HUES48 (cell line): ENCODE data around the gene TMEM158.

ENCODE experiments used
- H3K27ac ChIP-seq: one replicate; pipeline ENCODE4 v1.7.0; 2013; ENCODE audit warnings: low read depth, low read length, inconsistent platforms
- H3K27me3 ChIP-seq: 2 replicates; pipeline ENCODE4 v1.6.1; 2013; ENCODE audit warnings: mild to moderate bottlenecking, low read length; ENCODE audit not compliant: control insufficient read depth, insufficient read depth
- H3K36me3 ChIP-seq: 2 replicates; pipeline ENCODE4 v1.6.1; 2013; ENCODE audit warnings: low read length; ENCODE audit not compliant: control insufficient read depth, insufficient read depth
- H3K4me1 ChIP-seq: 2 replicates; pipeline ENCODE4 v1.6.1; 2013; ENCODE audit warnings: mild to moderate bottlenecking, low read length; ENCODE audit not compliant: control insufficient read depth, insufficient read depth
- H3K4me3 ChIP-seq: 2 replicates; pipeline ENCODE4 v1.5.1; 2013; ENCODE audit warnings: mild to moderate bottlenecking, low read depth, low read length
- H3K9ac ChIP-seq: 2 replicates; pipeline ENCODE4 v1.6.1; 2013; ENCODE audit warnings: mild to moderate bottlenecking, low read depth, low read length, moderate library complexity
- H3K9me3 ChIP-seq: 2 replicates; pipeline ENCODE4 v1.6.1; 2013; ENCODE audit warnings: low read length; ENCODE audit not compliant: control insufficient read depth, insufficient read depth

Gene TMEM158

DNA sequence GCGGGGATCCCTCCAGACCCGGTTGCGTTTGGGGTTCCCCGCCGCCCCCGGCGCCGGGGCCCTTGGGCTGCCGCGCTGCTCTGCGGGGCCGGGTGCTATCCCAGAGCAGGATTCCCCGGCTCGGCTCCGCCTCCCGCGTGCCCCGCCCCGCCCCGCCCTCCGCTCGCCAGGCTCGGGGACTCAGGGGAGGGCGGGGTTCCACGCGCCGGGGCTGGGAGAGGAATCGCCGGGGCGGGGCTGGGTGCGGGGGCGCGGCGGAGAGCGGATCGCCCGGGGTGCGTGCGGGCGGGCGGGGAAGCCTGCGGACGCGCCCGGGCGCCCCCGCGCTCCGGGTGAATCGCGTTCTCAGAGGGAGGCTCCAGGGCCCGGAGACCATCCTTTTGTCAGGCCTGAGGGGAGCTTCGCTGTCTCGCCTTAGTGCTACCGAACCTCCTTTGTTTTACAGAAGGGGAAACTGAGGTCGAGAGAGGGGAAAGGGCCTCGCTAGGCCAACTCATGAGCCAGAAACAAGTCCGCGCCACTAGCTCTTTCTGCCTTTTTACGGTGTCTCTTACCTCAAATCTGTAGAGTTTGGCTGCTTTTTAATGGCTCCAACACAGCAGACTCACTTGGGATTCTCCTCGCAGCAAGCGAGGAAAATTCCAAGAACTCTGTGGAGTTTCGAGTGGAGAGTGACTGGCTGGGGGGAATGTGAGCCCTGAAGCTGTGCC, at the start of gene TMEM158:
TSS of gene TMEM158 (minus strand) at position 82 of the 710 bp plus-strand sequence. CDS start 260 bp downstream, outside the sequence.
- peaks cover 18% of the 10 kb centered on the region for H3K4me1 ChIP-seq
- 0 out of 2 replicates have a peak within 1 kb of the TSS, but pooled peaks have one; percentile 7 for H3K9ac ChIP-seq
- H3K36me3 ChIP-seq, result 0 out of 2 replicates have a peak, but pooled peaks cover 2% of the 10 kb centered on the region
- peak within 1 kb of the TSS; percentile 81 for H3K4me3 ChIP-seq
- H3K27me3 ChIP-seq, result peaks cover 16% of the 10 kb centered on the region
- peak within 1 kb of the TSS; percentile 36 for H3K27ac ChIP-seq
- H3K9me3 ChIP-seq, result no peaks in the 10 kb centered on the region

DNA sequence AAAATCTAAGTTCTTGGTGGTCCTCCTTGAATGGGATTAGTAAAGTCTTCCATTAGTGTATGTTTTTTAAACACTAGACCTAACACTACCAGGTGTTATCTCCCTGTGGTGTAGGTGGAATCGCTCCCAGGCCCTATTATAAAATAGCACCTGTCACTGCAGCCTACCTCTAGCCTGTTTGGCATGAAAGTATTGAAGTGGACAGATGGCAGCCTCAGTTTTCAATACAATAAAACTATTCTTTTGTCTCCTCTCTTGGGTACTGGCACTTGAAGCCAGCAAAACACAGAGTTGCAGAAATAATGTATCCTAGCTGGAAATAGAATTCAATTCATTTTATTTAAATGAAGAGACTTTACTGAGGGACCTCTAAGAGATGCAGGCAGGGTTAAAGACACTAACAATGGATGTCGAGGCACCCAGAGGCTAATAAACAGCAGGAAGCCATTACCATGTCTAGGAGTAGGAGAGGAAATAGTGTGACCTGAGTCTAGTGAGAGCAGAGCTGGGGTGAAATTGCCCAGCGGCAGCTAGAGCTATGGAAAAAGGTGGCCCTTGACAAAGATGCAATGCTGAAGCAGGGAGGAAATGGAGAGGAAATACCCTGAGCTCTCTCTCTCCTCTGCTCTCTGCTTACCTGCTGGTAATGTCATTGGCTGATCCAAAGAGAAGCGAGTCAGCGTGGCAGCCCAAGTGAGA, 49.1 kb upstream of the TMEM158 start:
- Histone ChIP-seq H3K9ac (no peak overlapping the region), H3K36me3 (no peaks in the 10 kb centered on the region), H3K27me3 (no peaks in the 10 kb centered on the region; the same call in 1 of the 2 replicates), H3K4me1 (peaks cover 18% of the 10 kb centered on the region), H3K27ac (no peak overlapping the region), H3K9me3 (0 out of 2 replicates have a peak, but pooled peaks cover 3% of the 10 kb centered on the region), H3K4me3 (no peak overlapping the region)

DNA sequence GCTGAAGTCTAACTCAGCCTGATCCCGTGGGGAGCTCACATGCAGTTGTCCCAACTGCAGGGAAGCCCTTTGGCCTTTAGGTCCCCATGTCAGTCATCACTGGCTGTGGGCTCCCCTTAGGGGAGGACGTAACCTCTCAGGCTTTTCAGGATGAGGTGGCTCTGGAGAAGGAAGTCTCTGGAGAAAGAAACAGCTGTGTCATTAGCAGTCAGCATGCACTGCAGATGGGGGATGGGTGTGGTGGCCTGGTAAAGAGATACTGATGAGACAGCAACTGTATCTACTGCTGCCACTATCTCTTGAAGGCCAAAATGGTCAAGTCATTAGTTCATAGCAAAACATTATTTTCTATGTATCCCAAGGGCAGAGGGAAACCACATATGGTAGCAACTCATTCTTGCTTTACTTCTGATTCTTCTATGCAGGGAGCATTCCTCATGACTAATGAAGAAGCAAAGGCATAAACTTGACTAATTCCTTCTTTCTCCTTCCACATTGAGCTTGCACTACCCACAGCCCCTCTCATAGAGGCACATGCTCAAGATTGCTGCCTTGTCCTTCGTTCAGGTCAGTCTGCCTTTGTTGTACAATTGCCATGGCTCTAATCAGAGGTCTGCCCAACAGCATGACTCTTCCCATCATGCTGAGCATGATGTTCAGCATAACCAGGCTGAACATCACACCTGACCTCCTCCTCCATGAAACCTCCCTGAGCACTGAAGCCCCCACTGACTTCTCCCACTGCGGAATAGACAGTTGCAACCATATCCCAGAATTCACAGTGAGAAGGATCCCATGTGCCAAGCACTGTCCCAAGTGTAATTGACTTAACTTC, 47.8 kb upstream of the TMEM158 start:
- Histone ChIP-seq H3K36me3 (no peaks in the 10 kb centered on the region), H3K27me3 (no peaks in the 10 kb centered on the region; the same call in 1 of the 2 replicates), H3K4me1 (peaks cover 18% of the 10 kb centered on the region), H3K4me3 (no peak overlapping the region), H3K27ac (no peak overlapping the region), H3K9ac (no peak overlapping the region), H3K9me3 (0 out of 2 replicates have a peak, but pooled peaks cover 3% of the 10 kb centered on the region)

- Histone ChIP-seq H3K36me3 (no peaks in the 10 kb centered on the region), H3K4me3 (no peak overlapping the region), H3K9ac (no peak overlapping the region), H3K4me1 (peaks cover 21% of the 10 kb centered on the region), H3K27ac (no peak overlapping the region), H3K27me3 (no peaks in the 10 kb centered on the region; the same call in 1 of the 2 replicates), H3K9me3 (0 out of 2 replicates have a peak, but pooled peaks cover 2% of the 10 kb centered on the region)
Observed at GRCh38 chr3:45272828-45273470, 46.9 kb upstream of the TMEM158 start.

GRCh38 chr3:45272032-45272810, 46.1 kb upstream of the TMEM158 start:
- Histone ChIP-seq H3K36me3 (no peaks in the 10 kb centered on the region), H3K9ac (no peak overlapping the region), H3K4me3 (no peak overlapping the region), H3K27me3 (no peaks in the 10 kb centered on the region; the same call in 1 of the 2 replicates), H3K27ac (no peak overlapping the region), H3K4me1 (peaks cover 21% of the 10 kb centered on the region), H3K9me3 (no peaks in the 10 kb centered on the region)

DNA sequence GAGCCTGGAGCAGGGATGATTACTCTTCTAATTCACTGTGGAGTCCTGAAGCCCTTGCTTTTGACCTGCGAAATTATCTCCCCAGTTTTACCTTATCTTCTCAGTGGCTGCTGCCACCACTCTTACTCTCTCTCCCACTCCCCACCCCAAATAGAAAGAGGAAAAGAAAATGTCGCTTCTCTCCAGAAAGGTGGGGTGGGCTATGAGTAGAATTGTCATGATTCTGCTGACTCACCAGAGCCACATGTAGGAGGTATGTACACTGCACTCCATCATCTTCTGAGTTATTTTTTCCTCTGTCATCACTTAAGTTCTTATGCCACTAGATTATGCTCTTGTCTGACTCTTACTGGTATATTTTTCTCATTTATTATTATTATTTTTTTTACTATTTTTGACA, 43.9 kb upstream of the TMEM158 start:
- H3K4me1 ChIP-seq, result peaks cover 11% of the 10 kb centered on the region
- no peak overlapping the region for H3K27ac ChIP-seq
- no peaks in the 10 kb centered on the region; the same call in 1 of the 2 replicates for H3K27me3 ChIP-seq
- no peaks in the 10 kb centered on the region for H3K9me3 ChIP-seq
- no peaks in the 10 kb centered on the region for H3K36me3 ChIP-seq
- H3K4me3 ChIP-seq, result no peak overlapping the region
- no peak overlapping the region for H3K9ac ChIP-seq

DNA sequence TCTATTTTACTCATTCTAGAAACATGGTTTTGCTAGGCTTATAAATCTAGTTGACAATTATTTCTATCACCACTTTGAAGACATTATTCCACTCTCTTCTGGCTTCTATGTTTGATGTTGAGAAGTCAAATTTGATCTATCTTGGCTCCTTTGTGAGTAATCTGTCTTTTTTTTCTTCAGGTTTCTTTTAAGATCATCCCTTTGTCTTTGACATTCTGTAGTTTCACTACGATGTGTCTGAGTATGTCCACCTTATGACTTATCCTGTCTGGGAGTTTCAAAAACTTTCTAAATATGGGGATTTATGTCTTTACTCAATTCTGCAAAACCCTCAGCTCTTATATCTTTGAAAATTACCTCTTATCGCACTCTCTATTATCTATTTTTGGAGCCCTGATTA, 41.0 kb upstream of the TMEM158 start:
- Histone ChIP-seq H3K9ac (no peak overlapping the region), H3K4me1 (peaks cover 4% of the 10 kb centered on the region; the same call in 1 of the 2 replicates), H3K27ac (no peak overlapping the region), H3K4me3 (no peak overlapping the region), H3K27me3 (no peaks in the 10 kb centered on the region), H3K9me3 (no peaks in the 10 kb centered on the region), H3K36me3 (no peaks in the 10 kb centered on the region)

GRCh38 chr3:45261333-45262110, 35.4 kb upstream of the TMEM158 start:
- Histone ChIP-seq H3K27ac (no peak overlapping the region), H3K36me3 (no peaks in the 10 kb centered on the region), H3K4me3 (no peak overlapping the region), H3K4me1 (peaks cover 11% of the 10 kb centered on the region), H3K9me3 (no peaks in the 10 kb centered on the region), H3K27me3 (no peaks in the 10 kb centered on the region), H3K9ac (no peak overlapping the region)

- no peak overlapping the region for H3K4me3 ChIP-seq
- no peaks in the 10 kb centered on the region for H3K9me3 ChIP-seq
- H3K27ac ChIP-seq, result no peak overlapping the region
Observed at GRCh38 chr3:45259133-45259532, 33.0 kb upstream of the TMEM158 start.

More at GRCh38 chr3:45259133-45259532, 33.0 kb upstream of the TMEM158 start:
- Histone ChIP-seq H3K9ac (no peak overlapping the region), H3K36me3 (no peaks in the 10 kb centered on the region), H3K4me1 (peaks cover 11% of the 10 kb centered on the region), H3K27me3 (no peaks in the 10 kb centered on the region)
